Measurements from ENCODE around the gene HCN1.
A peak's percentile ranks its signal among the peaks of the same experiment; 100 is the strongest.
"Not testable (repeated sequence)": the region's sequence is repeated elsewhere in the genome, so short reads cannot be mapped to it uniquely, and the experiment has no call there.

The HCN1 gene

DNA sequence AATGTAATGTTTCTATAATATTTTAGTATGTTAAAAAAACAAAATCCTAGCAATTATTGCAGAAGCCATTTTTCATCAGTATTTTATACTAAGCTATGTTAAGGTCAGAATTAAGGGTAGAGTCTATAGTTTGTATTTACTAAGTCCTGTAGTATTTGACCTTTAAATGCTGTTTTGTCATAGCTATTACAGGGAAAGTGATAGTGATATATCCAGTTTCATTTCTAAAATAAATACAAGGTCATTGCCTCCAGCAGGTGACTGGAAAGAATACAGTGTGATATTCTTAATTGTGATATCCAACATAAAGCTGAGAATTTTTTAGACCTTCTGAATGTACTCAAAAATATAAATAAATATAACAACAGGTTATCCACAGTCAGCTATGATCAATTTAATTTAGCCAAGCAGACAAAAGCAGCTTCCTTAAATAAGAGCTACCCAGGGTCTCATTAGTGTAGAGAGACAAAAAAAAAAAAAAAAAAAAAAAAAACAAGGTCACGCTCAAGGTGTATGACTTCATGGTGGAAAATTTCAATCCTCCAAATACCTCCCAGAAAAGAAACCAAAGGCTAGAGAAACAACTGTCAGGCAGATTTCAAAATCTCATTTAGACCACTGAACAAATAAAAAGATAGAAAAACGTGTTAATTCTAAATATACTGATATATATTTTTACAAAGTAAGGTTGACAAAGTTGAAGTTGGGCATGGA is 278.7 kb downstream of the HCN1 start:
- FAIRE-seq (no peak), DNase-seq (ENCODE audit: insufficient read length, low spot score) (no peak)
- TF ChIP-seq POLR2A (IDR thresholded peaks at IDR 0.05; ENCODE audit: low read depth, low read length) = no peak

GRCh38 chr5:45414620-45415573 is 281.3 kb downstream of the HCN1 start:
- no peak for DNase-seq (ENCODE audit: insufficient read length, low spot score)
- TF ChIP-seq POLR2A (IDR thresholded peaks at IDR 0.05; ENCODE audit: low read depth, low read length) = no peak

GRCh38 chr5:45411971-45412612 is 284.1 kb downstream of the HCN1 start:
- no peak for TF ChIP-seq POLR2A (IDR thresholded peaks at IDR 0.05; ENCODE audit: low read depth, low read length)
- DNase-seq (ENCODE audit: insufficient read length, low spot score) (no peak), FAIRE-seq (peak; percentile 92)

More at GRCh38 chr5:45414620-45415573, 281.3 kb downstream of the HCN1 start:
- FAIRE-seq = peak; percentile 61

DNA sequence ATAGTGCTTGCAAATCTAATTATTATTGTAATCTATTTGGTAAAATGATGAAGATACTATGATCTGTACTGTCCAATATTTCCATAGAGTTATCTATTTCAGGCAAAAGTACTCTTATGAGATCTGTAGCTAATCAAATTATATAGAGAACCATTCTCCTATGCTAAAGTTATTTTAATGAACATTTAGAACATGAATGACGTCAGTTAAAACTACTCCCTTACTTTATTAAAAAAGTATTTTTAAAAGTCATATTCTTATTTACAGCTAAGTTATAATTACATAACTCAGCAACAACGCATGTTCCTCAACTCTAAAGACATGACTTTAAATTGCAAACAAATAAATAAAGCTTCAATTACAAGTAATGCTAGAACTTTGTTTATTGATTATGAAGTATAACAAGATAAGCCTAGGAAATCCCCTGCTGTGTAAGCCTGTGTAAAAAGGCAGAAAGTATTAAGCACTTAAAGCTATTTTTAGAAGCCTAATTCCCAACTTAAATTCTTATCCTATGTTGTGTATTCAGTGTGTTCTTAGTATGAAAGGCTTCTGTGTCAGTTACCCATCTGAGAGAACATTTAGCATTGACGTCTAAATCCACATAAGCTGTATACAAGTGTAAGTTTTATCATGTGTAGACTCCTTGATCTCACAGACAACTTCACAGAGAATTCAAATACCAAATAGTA is 285.7 kb downstream of the HCN1 start:
- FAIRE-seq (peak; percentile 65), DNase-seq (ENCODE audit: insufficient read length, low spot score) (no peak)
- TF ChIP-seq POLR2A (IDR thresholded peaks at IDR 0.05; ENCODE audit: low read depth, low read length) = no peak

DNA sequence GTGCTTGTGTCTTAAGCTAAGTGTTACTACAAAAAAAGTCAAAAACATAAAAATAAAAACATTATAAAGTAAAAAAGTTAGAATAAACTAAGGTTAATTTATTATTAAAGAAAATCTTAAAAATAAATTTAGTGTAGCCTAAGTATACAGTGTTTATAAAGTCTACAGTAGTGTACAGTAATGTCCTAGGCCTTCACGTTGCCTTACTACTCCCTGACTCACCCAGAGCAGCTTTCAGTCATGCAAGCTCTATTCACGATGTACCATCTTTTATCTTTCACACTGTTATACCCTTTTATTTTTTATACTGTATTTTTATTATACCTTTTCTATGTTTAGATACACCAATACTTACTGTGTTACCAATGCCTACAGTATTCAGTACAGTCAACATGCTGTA is 288.1 kb downstream of the HCN1 start:
- DNase-seq (ENCODE audit: insufficient read length, low spot score) (no peak), FAIRE-seq (no peak)
- TF ChIP-seq POLR2A (IDR thresholded peaks at IDR 0.05; ENCODE audit: low read depth, low read length) = no peak

DNA sequence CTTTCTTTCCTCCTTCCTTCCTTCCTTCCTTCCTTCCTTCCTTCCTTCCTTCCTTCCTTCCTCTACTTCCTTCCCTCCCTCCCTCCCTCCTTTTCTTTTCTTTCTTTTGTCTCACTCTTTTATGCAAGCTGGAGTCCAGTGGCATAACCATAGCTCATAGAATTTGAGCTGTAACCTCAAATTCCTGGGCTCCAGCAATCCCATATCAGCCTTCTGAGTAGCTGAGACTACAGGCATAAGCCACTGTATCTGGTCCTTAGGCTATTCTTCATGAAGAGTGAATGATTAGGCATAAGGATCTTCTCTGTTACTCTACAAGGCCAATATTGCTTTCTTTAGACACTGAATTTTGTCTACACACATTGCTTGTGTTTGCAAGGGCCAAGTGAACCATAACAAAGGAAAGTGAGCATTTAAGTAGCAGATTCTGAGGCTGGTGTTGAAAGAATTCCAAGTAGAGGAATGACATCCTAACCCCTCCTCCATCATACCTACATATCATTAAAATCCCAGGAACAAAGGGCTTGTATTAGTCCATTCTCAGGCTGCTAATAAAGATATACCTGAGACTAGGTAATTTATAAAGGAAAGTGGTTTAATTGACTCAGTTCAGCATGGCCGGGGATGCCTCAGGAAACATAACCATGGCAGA is 293.2 kb downstream of the HCN1 start:
- no peak for TF ChIP-seq POLR2A (IDR thresholded peaks at IDR 0.05; ENCODE audit: low read depth, low read length)
- FAIRE-seq (no peak), DNase-seq (ENCODE audit: insufficient read length, low spot score) (no peak)

DNA sequence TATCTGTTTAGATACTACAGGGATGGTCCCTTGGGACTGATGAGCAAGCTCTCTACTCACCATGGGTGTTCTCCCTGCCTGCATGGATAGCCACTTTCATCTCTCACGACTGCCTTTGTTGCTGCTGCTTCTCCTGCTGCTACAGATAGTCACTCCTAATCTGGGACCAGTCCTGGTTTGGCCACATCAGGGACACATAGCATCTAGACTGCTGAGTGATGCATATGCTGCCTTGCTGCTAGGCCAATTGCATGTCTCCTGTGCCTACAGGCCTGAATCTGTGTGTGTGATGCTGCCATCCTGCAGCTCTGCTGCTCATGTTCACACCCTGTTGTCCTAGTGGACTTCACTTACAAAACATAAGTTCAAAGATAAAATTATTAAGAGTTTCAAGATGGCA is 297.1 kb downstream of the HCN1 start:
- DNase-seq (ENCODE audit: insufficient read length, low spot score) (no peak), FAIRE-seq (peak; percentile 33)
- no peak for TF ChIP-seq POLR2A (IDR thresholded peaks at IDR 0.05; ENCODE audit: low read depth, low read length)

GRCh38 chr5:45385321-45386058 is 310.7 kb downstream of the HCN1 start:
- TF ChIP-seq POLR2A (IDR thresholded peaks at IDR 0.05; ENCODE audit: low read depth, low read length) = no peak
- FAIRE-seq (peak; percentile 99), DNase-seq (ENCODE audit: insufficient read length, low spot score) (peak; percentile 19)

GRCh38 chr5:45383985-45384384 is 312.2 kb downstream of the HCN1 start:
- no peak for FAIRE-seq

GRCh38 chr5:45382583-45382982 is 313.6 kb downstream of the HCN1 start:
- no peak for TF ChIP-seq POLR2A (IDR thresholded peaks at IDR 0.05; ENCODE audit: low read depth, low read length)
- FAIRE-seq (no peak), DNase-seq (ENCODE audit: insufficient read length, low spot score) (no peak)

More at GRCh38 chr5:45383985-45384384, 312.2 kb downstream of the HCN1 start:
- DNase-seq (ENCODE audit: insufficient read length, low spot score) = no peak
- no peak for TF ChIP-seq POLR2A (IDR thresholded peaks at IDR 0.05; ENCODE audit: low read depth, low read length)

DNA sequence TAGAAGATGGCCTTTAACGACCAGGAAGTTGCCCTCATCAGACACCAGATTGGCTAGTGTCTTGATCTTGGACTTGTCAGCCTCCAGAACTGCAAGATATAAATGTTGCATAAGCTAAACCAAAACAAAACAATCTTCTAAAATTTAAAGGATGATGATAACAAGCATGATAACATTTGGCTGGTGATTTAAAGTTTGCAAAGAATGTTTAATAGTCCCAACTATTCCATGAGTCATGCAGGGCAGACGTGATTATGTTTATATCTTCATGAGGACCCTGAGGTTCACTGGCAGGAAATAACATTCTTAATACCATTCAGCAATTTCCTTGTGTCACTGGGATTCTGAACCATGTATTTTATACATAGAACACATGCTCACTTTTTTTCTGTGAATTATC is 319.8 kb downstream of the HCN1 start:
- DNase-seq (ENCODE audit: insufficient read length, low spot score) (no peak), FAIRE-seq (peak; percentile 82)
- no peak for TF ChIP-seq POLR2A (IDR thresholded peaks at IDR 0.05; ENCODE audit: low read depth, low read length)

DNA sequence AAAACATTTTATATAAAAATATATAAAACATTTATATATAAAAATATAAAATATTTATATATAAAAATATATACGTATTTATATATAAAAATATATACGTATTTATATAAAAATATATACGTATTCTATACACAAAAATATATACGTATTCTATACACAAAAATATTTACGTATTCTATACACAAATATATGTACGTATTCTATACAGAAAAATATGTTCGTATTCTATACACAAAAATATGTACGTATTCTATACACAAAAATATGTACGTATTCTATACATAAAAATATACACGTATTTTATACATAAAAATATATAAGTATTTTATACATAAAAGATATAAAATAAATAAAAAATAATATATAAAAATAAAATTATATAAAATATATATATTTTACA is 323.6 kb downstream of the HCN1 start:
- TF ChIP-seq POLR2A (IDR thresholded peaks at IDR 0.05; ENCODE audit: low read depth, low read length) = no peak
- DNase-seq (ENCODE audit: insufficient read length, low spot score) (no peak), FAIRE-seq (no peak)

DNA sequence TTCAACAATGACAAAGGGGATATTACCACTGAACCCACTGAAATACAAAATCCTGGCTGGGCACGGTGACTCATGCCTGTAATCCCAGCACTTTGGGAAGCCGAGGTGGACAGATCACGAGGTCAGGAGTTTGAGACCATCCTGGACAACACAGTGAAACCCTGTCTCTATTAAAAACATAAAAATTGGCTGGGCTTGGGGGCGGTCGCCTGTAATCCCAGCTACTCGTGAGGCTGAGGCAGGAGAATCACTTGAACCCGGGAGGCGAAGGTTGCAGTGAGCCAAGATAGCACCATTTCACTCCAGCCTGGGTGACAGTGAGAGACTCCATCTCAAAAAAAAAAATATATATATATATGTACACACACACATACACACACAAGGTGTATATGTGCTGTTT is 324.8 kb downstream of the HCN1 start:
- DNase-seq (ENCODE audit: insufficient read length, low spot score); FAIRE-seq: not testable (repeated sequence)
